ENCODE data around the gene PRPSAP1. TPM values are rescaled to one million over a fixed set of nuclear protein-coding genes. Genes with fewer than 3 reads are reported as not detected.

PRPSAP1 gene
- polyA plus RNA-seq, 1 of the 3 experiments (the other 2 are of a cell fraction), result 118 TPM

- POLR2A ChIA-PET, result interaction anchor here (0.6 kb wide), 1 partner anchor 10 kb away, joined by 3 read pairs; no protein-coding TSS in a partner anchor
- CTCF ChIA-PET, result interaction anchor here (0.8 to 15.8 kb wide), 6 partner anchors 10 to 210 kb away, joined by 3 to 348 read pairs (median 12); partner anchors contain the start of gene SPHK1
- H2AFZ ChIP-seq (ENCODE audit: low read depth), result no peak overlapping the region
- no peaks in the 10 kb centered on the region for H3K9me2 ChIP-seq
- H3K9ac ChIP-seq, result no peak overlapping the region
- no peaks in the 10 kb centered on the region for H3K9me3 ChIP-seq
- DNase-seq, result no peak
- no peaks in the 10 kb centered on the region for H3K4me1 ChIP-seq (ENCODE audit: control insufficient read depth in 1 of 2, insufficient read depth in 2 of 2, low read depth in 1 of 2, low read length in 1 of 2)
- H3K27ac ChIP-seq (ENCODE audit: low read depth in 2 of 2, low read length in 1 of 2), result no peak overlapping the region
- H3K27me3 ChIP-seq (ENCODE audit: insufficient read depth), result no peaks in the 10 kb centered on the region
- peaks cover 5% of the 10 kb centered on the region for H3F3A ChIP-seq (replicated peaks; ENCODE audit: insufficient read depth)
- H4K20me1 ChIP-seq (ENCODE audit: insufficient read depth), result no peaks in the 10 kb centered on the region
- H3K4me3 ChIP-seq (ENCODE audit: low read depth in 2 of 2, low read length in 1 of 2), result no peak overlapping the region
- H3K79me2 ChIP-seq (ENCODE audit: insufficient read depth), result no peaks in the 10 kb centered on the region
- H3K36me3 ChIP-seq (replicated peaks in 1 of 2; ENCODE audit: control insufficient read depth in 1 of 2, insufficient read depth in 2 of 2, low read length in 1 of 2), result peaks cover 0 to 3% of the 10 kb centered on the region in 2 experiments
- WGBS (ENCODE audit: low lambda C conversion rate), result 94% methylated on average over 5 of the region's 5 CpGs
- H3K4me2 ChIP-seq, result no peak overlapping the region
- TF ChIP-seq EZH2phosphoT487 (IDR thresholded peaks at IDR 0.05; ENCODE audit: borderline replicate concordance, low read depth), result no peak
- no peak for TF ChIP-seq CTCF (IDR thresholded peaks at IDR 0.05)
- TF ChIP-seq POLR2AphosphoS5 (IDR thresholded peaks at IDR 0.05; ENCODE audit: low read depth, low read length), result no peak
- no peak for TF ChIP-seq ZBTB33 (IDR thresholded peaks at IDR 0.05; ENCODE audit: borderline replicate concordance, low read depth)
- no peak for TF ChIP-seq EP300 (IDR thresholded peaks at IDR 0.05; ENCODE audit: borderline replicate concordance in 1 of 2, low read depth in 1 of 2, low read length in 1 of 2)
- no peak for TF ChIP-seq USF1 (IDR thresholded peaks at IDR 0.05; ENCODE audit: borderline replicate concordance, low read depth)
- TF ChIP-seq TCF12 (IDR thresholded peaks at IDR 0.05), result no peak
- TF ChIP-seq USF2 (IDR thresholded peaks at IDR 0.05; ENCODE audit: borderline replicate concordance, low read depth, low read length), result no peak
- no peak for TF ChIP-seq YY1 (IDR thresholded peaks at IDR 0.05; ENCODE audit: low read depth)
- TF ChIP-seq FOXM1 (IDR thresholded peaks at IDR 0.05; ENCODE audit: low read depth), result no peak
- TF ChIP-seq FOSL2 (IDR thresholded peaks at IDR 0.05; ENCODE audit: borderline replicate concordance, low read depth), result no peak
- TF ChIP-seq MXI1 (IDR thresholded peaks at IDR 0.05; ENCODE audit: low read depth, low read length), result no peak
- TF ChIP-seq RFX5 (IDR thresholded peaks at IDR 0.05; ENCODE audit: low read length), result no peak
- no peak for TF ChIP-seq MAX (IDR thresholded peaks at IDR 0.05; ENCODE audit: low read depth)
Observed at GRCh38 chr17:76296889-76297288, 56.8 kb downstream of the PRPSAP1 start.

Measured in SK-N-SH (cell line).